Forelimb muscle (tissue), 1 donor: ENCODE data around the gene AQP4. TPM values are rescaled to one million over a fixed set of nuclear protein-coding genes. Genes with fewer than 3 reads are reported as not detected.
A peak's percentile ranks its signal among the peaks of the same experiment; 100 is the strongest.

Experiments
- DNase-seq: peaks from one replicate; pipeline ENCODE4 v3.0.0-alpha.2; 2013; ENCODE audit warnings: low read depth
- polyA plus RNA-seq: library from polyadenylated mRNA; unstranded; fragments of 120-200 nt; gene quantifications from one replicate; pipeline ENCODE4 v1.2.1, GENCODE V29; 2013; ENCODE audit not compliant: insufficient read length

AQP4 gene
- polyA plus RNA-seq, 1 donor: 0.33 TPM

DNA sequence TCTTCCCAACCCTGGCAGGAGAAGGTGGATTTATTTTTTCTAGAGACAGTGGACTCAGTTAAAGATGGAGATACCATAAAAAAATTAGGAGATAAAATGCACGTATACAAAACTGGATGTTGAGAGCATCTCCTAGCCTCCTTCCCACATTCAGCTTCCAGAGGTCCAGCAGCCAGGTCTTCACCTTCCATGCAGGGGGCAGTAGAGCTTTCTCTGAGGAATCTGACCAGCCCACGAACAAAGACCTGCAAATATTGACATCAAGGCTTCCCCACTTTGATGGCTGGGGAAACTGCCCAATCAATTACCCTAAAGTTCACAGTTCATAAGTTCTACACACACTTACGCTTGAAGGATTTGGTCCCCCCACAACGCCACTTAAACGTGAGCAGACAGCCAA is 24.5 kb downstream of the AQP4 start:
- no peak for DNase-seq

DNA sequence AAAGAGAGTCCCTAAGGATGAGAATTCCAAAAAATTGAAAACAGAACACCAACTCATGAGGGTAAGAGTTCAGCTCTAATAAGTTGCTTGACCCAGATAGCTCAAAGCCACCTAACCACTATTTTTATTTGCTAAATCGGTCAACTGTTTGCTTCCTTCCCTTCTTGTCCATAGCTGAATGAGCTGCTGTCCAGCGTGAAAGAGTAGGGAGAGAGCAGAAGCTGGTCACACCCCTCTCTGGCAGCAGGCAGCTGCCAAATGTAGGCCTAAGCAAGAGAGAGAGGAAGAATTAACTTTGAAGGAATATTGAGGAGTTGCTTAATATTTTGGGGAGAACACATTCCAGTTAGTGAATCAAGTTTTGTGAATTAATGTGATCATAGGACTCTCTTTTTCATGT is 25.9 kb downstream of the AQP4 start:
- DNase-seq: no peak

DNA sequence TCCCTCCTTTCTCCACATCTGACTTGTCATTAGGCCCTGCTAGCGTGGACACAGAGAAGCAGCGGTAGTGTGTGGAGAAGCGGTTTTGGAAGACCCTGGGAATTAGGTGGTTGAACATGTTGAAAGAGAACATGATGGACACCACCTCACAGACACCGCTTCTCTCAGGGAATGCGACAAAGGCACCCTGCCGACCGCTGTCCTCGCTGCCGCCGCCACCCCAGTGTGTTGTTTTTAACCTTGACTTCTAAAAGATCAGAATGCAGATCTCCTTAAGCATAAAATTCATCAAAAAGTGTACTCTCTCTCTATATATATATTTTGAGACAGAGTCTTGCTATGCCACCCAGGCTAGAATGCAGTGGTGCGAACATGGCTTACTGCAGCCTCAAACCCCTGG is 33.2 kb downstream of the AQP4 start:
- DNase-seq: no peak

DNA sequence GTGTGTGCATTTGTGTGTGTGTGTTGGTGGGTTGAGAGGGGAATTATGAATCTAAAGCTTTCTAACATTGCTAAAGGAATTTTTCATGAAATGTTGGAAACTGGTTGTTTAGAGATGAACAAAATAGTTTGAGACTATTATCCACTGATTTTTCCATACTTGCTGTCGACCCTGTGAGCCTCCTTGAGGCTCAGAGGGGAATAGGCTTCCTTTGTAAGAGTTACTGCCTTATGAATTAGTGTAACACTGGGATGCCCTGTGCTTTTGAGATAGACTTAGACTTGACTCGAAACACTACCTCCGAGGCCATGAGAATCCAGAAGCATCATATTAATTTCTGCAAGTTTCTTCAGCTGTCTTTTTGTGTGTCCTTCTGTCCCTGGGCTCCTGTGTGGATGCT is 37.9 kb downstream of the AQP4 start:
- no peak for DNase-seq

DNA sequence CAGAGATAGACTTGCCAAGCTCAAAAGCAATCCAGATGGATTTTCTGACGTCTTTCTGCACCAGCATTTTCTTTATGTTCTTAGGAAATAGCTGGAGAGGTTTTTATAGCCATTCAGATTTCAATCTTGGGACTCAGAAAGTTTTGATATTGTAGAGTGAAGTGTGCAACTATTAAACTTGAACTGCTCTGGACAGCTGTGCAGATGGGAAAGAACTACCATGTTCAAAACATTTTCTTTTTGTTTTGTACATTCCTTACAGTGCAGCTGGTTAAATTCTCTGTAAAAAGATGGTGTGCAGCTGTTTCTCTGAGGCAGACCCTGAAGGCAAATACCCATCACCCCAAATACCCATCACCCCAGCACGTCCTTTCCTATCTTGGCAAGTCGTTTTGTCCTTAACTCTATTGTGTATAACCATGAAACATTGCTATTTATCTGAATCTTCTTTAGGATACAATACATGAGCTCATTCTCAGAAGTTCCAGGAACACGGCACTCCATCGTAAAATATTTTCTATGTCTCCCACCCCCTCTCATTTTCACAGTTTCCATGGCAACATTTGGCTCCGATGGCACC is 38.8 kb downstream of the AQP4 start:
- peak; percentile 2 for DNase-seq

DNA sequence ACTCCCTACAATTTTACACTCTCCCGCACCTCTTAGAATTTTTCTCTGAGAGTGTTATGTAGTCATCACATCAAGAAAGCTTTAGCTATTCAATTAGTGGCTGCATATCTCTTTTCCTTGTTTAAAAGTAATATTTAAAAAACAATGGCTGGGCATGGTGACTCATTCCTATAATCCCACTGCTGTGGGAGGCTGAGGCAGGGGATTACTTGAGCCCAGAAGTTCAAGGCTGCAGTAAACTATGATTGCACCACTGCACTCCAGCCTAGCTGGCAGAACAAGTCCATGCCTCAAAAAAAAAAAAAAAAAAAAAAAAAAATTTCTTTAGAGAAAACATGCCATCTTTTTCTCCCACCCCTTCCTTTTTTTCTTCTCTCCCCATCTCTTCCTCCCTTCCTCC is 44.3 kb downstream of the AQP4 start:
- no peak for DNase-seq

- DNase-seq: no peak
These were observed 46.5 kb downstream of the AQP4 start for GRCh38 chr18:26819046-26819445.

- no peak for DNase-seq
These were observed 47.0 kb downstream of the AQP4 start for GRCh38 chr18:26818461-26818860.

DNA sequence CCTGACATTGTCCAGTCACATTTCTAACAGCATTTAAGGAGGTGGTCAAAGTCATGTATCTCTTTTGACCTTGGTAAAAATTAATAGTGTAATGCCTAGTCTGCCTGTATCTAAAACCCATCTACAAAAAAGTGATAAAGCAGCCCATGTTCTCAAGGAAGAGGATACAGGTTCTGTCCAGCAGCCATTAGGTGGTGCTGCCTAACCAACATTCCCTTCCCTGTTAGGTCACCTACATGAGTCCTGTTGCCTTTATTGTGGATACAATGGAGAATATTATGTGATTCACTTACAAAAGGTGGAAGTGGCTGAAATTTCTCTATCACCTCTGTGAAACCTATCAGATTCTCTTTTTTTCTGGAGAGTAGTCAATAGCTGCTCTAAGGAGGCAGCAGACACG is 52.5 kb downstream of the AQP4 start:
- DNase-seq: peak; percentile 34

DNA sequence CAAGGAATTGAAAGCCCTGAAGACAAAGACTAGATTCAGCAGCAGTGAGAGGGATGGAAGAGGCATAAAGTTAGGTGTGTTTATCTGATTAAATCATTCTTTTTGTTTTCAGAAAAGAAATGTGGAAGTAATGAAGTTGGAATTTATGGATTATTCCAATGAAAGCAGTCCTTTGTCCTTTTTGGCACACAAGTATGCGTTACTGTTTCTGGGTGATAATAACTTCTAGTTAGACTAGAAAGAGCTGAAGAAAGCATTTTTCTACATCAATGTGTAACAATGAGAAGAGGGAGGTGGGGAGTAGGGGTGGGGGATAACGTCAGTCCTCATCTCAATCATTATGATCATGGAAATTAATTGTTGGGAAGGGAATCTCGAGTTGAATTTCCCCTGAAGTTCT is 53.0 kb downstream of the AQP4 start:
- no peak for DNase-seq

DNA sequence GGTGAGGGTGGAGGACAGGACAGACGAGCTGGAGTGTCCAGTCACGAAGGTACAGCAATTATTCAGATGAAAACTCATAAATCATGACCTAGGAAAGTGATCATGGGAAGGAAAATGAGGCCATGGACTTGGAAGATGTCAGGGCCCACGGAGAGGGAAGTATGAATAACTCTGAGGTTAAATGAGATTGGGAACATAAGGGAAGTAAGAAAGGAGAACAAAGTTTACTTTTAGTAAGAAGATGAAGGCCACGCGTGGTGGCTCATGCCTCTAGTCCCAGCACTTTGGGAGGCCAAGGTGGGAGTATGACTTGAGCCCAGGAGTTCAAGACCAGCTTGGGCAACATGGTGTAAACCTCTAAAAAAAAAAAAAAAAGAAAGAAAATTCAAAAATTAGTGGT is 56.2 kb downstream of the AQP4 start:
- no peak for DNase-seq

- DNase-seq: no peak
These were observed 59.3 kb downstream of the AQP4 start for GRCh38 chr18:26806224-26806623.

GRCh38 chr18:26804519-26804918 is 61.0 kb downstream of the AQP4 start:
- no peak for DNase-seq

GRCh38 chr18:26803643-26804042 is 61.9 kb downstream of the AQP4 start:
- no peak for DNase-seq

DNA sequence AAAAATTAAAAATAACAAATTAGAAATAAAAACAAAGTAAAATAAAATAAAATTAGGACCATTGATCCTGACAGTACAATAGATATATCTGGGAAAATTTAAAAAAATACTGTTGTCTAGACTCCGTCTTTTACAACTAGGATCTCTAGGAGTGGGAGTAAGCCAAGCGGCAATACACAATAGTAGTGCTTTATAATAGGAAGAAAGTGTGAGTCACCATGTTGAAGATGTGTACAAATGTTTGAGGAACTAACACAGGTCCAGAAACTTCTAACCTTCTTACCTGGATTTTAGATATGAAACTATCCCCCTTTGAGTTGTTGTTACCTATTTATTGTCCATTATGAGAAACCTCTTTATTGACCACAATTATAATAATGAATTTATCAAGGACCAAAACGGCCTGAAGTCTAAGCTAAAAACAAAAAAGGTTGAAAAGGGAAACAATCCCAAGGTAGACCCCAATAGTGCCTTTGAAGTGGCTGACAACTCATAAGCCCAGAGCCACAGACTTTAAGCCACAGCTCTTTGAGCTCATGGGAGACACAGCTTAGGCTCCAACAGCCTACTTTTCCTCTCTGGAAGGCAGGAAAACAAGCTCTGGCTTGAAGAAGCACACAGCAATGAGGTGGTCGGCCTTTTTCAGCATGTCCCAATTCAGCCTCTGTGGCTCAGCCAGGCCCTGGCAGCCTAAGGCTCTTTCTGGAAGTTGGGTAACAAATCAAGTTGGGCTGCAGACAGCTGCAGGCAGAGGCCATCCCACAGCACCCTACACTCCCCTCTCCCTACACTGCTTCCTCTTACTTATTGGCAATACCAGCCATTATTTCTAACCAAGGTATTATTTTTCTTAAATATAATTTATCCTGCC is 62.9 kb downstream of the AQP4 start:
- DNase-seq: no peak
